ENCODE measurements around the gene MAD2L2. TPM values are rescaled to one million over a fixed set of nuclear protein-coding genes. Genes with fewer than 3 reads are reported as not detected.

Gene MAD2L2
- total RNA-seq, 1 experiment from 2014 or later: 283 TPM

DNA sequence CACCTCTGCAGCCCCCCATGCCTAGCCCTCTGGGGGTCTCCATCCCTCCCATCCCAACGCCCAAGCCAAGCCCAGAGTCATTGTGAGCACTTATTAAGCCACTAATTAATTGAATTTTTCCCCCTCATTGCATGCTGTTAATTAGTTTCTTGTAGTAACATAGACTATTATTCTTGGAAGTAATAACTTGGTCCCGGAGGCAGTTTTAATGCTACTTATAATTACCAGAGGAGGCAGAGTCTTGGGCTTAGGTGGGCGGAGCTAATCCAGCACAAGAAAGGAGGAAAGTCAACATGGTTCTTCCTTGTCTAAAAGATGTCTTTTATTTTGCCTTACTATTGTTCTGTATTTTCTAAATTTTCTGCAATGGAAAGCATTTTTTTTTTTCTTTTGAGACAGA lies 54.4 kb downstream of the MAD2L2 start:
- Histone ChIP-seq H4K91ac (ENCODE audit: insufficient read length, low read depth, low read length) (no peak overlapping the region), H4K20me1 (ENCODE audit: control insufficient read depth, insufficient read depth, insufficient read length) (no peaks in the 10 kb centered on the region), H2BK5ac (ENCODE audit: insufficient read length, low read length) (no peak overlapping the region), H2AK5ac (ENCODE audit: insufficient read length, low read length) (no peak overlapping the region), H3K4me2 (ENCODE audit: insufficient read depth, insufficient read length, low read length) (no peak overlapping the region), H3K23me2 (ENCODE audit: insufficient read length, low read depth, low read length, poor library complexity, severe bottlenecking) (no peaks in the 10 kb centered on the region), H3K27ac (ENCODE audit: insufficient read length, low read depth, low read length) (no peak overlapping the region), H2BK20ac (ENCODE audit: low read depth, low read length, poor library complexity, severe bottlenecking) (no peak overlapping the region), H3K23ac (ENCODE audit: insufficient read length, low read depth, low read length) (no peak overlapping the region), H3K56ac (ENCODE audit: insufficient read length, low read depth, low read length) (no peak overlapping the region), H2BK12ac (ENCODE audit: insufficient read length, low read depth, low read length) (no peak overlapping the region), H2BK15ac (ENCODE audit: low read depth, low read length) (no peak overlapping the region), H4K5ac (ENCODE audit: insufficient read length, low read depth, low read length) (no peak overlapping the region), H3K4me1 (ENCODE audit: insufficient read depth, low read length) (no peaks in the 10 kb centered on the region), H3K18ac (ENCODE audit: insufficient read length, low read depth, low read length) (no peak overlapping the region), H2BK120ac (ENCODE audit: low read depth, low read length, poor library complexity, severe bottlenecking) (no peak overlapping the region), H3K79me2 (ENCODE audit: insufficient read depth, low read length) (no peaks in the 10 kb centered on the region), H2AFZ (ENCODE audit: low read length) (no peak overlapping the region), H3K9me3 (ENCODE audit: control insufficient read depth, low read depth, low read length) (no peaks in the 10 kb centered on the region), H3K27me3 (ENCODE audit: insufficient read depth, low read length) (no peaks in the 10 kb centered on the region), H3K14ac (ENCODE audit: insufficient read depth, low read length) (no peak overlapping the region), H4K8ac (replicated peaks; ENCODE audit: insufficient read length, low read depth, low read length) (no peak overlapping the region), H3K4ac (ENCODE audit: low read depth, low read length) (no peak overlapping the region), H3T11ph (ENCODE audit: low read length) (no peak overlapping the region), H3K79me1 (ENCODE audit: insufficient read depth, low read depth, low read length, poor library complexity, severe bottlenecking) (no peaks in the 10 kb centered on the region), H3K9ac (ENCODE audit: extremely low read depth, insufficient read length, low read length) (no peak overlapping the region)
- TF ChIP-seq CTCF (conservative IDR thresholded peaks at IDR 0.05): no peak
- H3K36me3 Mint-ChIP-seq (ENCODE audit: insufficient read depth in 1 of 3, low read depth in 3 of 3): peaks cover 0 to 2% (median 0%) of the 10 kb centered on the region in 3 experiments; a peak in 2 of 7 replicates
- H3K9me3 Mint-ChIP-seq: no peaks in the 10 kb centered on the region
- WGBS (ENCODE audit: extremely low coverage, insufficient read length, low lambda C conversion rate): no CpG with 5 or more reads among the region's 3 CpGs
- H3K27me3 Mint-ChIP-seq (ENCODE audit: low read depth): peaks cover 11% of the 10 kb centered on the region
- no peak for DNase-seq
- H3K27ac Mint-ChIP-seq: no peak overlapping the region
- H3K4me3 Mint-ChIP-seq: no peak overlapping the region
- peaks cover 0 to 8% of the 10 kb centered on the region in 2 experiments; a peak in 1 of 4 replicates for H3K4me1 Mint-ChIP-seq

Other genes starting within 250 kb of the MAD2L2 start
- 3.5 and 3.6 TPM in 2 replicates for gene DISP3, start 202.0 kb downstream of the MAD2L2 start, total RNA-seq (2021)
- 28.9 and 30.6 TPM in 2 replicates for gene FBXO2, start 26.7 kb downstream of the MAD2L2 start, total RNA-seq (2021)
- 21.4 and 24.5 TPM in 2 replicates for gene FBXO44, start 26.3 kb downstream of the MAD2L2 start, total RNA-seq (2021)
- 0.94 and 1.1 TPM in 2 replicates for gene FBXO6, start 16.9 kb downstream of the MAD2L2 start, total RNA-seq (2021)
- 20.1 and 20.5 TPM in 2 replicates for gene DRAXIN, start 10.6 kb upstream of the MAD2L2 start, total RNA-seq (2021)
- gene AGTRAP, start 55.0 kb upstream of the MAD2L2 start, total RNA-seq (2021): 58.8 and 60.9 TPM in 2 replicates
- 0.39 TPM in 1 of 2 replicates, not detected in the other for gene C1orf167, start 81.0 kb upstream of the MAD2L2 start, total RNA-seq (2021)
- gene MTHFR, start 124.8 kb upstream of the MAD2L2 start, total RNA-seq (2021): 18.2 and 18.4 TPM in 2 replicates
- 20.5 and 20.7 TPM in 2 replicates for gene CLCN6, start 125.0 kb upstream of the MAD2L2 start, total RNA-seq (2021)
- gene NPPA, start 166.6 kb upstream of the MAD2L2 start, total RNA-seq (2021): not detected in 2 replicates
- gene NPPB, start 177.8 kb upstream of the MAD2L2 start, total RNA-seq (2021): 0.35 TPM in 1 of 2 replicates, not detected in the other
- 45.7 and 46.8 TPM in 2 replicates for gene KIAA2013, start 245.3 kb upstream of the MAD2L2 start, total RNA-seq (2021)

Measured in H9 (cell line).